ENCODE measurements around the gene SEMA3C.

SEMA3C gene

GRCh38 chr7:80785961-80786536, 132.8 kb downstream of the SEMA3C start:
- peaks cover 43% of the 10 kb centered on the region for H3K36me3 ChIP-seq (ENCODE audit: low read depth)
- no peak overlapping the region for H3K27ac ChIP-seq (ENCODE audit: poor library complexity, severe bottlenecking)
- no peaks in the 10 kb centered on the region for H3K27me3 ChIP-seq (ENCODE audit: insufficient read depth, poor library complexity, severe bottlenecking)
- no peak overlapping the region for H3K4me3 ChIP-seq (ENCODE audit: severe bottlenecking)
- H3K4me1 ChIP-seq (ENCODE audit: insufficient read depth, poor library complexity, severe bottlenecking) = peaks cover 35% of the 10 kb centered on the region
- DNase-seq (ENCODE audit: low spot score) (no peak), ATAC-seq (ENCODE audit: low read depth) (no peak)
- no peaks in the 10 kb centered on the region for H3K9me3 ChIP-seq (ENCODE audit: severe bottlenecking)
- TF ChIP-seq CTCF (IDR thresholded peaks at IDR 0.05; ENCODE audit: poor library complexity, severe bottlenecking) = no peak

- TF ChIP-seq CTCF (IDR thresholded peaks at IDR 0.05; ENCODE audit: poor library complexity, severe bottlenecking) = no peak
- no peaks in the 10 kb centered on the region for H3K27me3 ChIP-seq (ENCODE audit: insufficient read depth, poor library complexity, severe bottlenecking)
- peak overlapping the region; percentile 78 for H3K27ac ChIP-seq (ENCODE audit: poor library complexity, severe bottlenecking)
- H3K9me3 ChIP-seq (ENCODE audit: severe bottlenecking) = no peaks in the 10 kb centered on the region
- ATAC-seq (ENCODE audit: low read depth) (no peak), DNase-seq (ENCODE audit: low spot score) (no peak)
- peaks cover 43% of the 10 kb centered on the region for H3K4me1 ChIP-seq (ENCODE audit: insufficient read depth, poor library complexity, severe bottlenecking)
- peaks cover 43% of the 10 kb centered on the region for H3K36me3 ChIP-seq (ENCODE audit: low read depth)
- no peak overlapping the region for H3K4me3 ChIP-seq (ENCODE audit: severe bottlenecking)
Observed at GRCh38 chr7:80785276-80785675, 133.6 kb downstream of the SEMA3C start.

- Histone ChIP-seq H3K4me3 (ENCODE audit: severe bottlenecking) (no peak overlapping the region), H3K9me3 (ENCODE audit: severe bottlenecking) (no peaks in the 10 kb centered on the region), H3K27me3 (ENCODE audit: insufficient read depth, poor library complexity, severe bottlenecking) (no peaks in the 10 kb centered on the region), H3K4me1 (ENCODE audit: insufficient read depth, poor library complexity, severe bottlenecking) (peaks cover 54% of the 10 kb centered on the region), H3K36me3 (ENCODE audit: low read depth) (peaks cover 39% of the 10 kb centered on the region), H3K27ac (ENCODE audit: poor library complexity, severe bottlenecking) (peak overlapping the region; percentile 78)
- peak; percentile 48 for ATAC-seq (ENCODE audit: low read depth)
- TF ChIP-seq CTCF (IDR thresholded peaks at IDR 0.05; ENCODE audit: poor library complexity, severe bottlenecking) = no peak
- no peak for DNase-seq (ENCODE audit: low spot score)
Observed at GRCh38 chr7:80783678-80784327, 135.0 kb downstream of the SEMA3C start.

- peaks cover 54% of the 10 kb centered on the region for H3K4me1 ChIP-seq (ENCODE audit: insufficient read depth, poor library complexity, severe bottlenecking)
- DNase-seq (ENCODE audit: low spot score) = no peak
- no peak for ATAC-seq (ENCODE audit: low read depth)
- H3K36me3 ChIP-seq (ENCODE audit: low read depth) = peaks cover 36% of the 10 kb centered on the region
- no peaks in the 10 kb centered on the region for H3K9me3 ChIP-seq (ENCODE audit: severe bottlenecking)
- no peak for TF ChIP-seq CTCF (IDR thresholded peaks at IDR 0.05; ENCODE audit: poor library complexity, severe bottlenecking)
- no peak overlapping the region for H3K4me3 ChIP-seq (ENCODE audit: severe bottlenecking)
- H3K27me3 ChIP-seq (ENCODE audit: insufficient read depth, poor library complexity, severe bottlenecking) = no peaks in the 10 kb centered on the region
- H3K27ac ChIP-seq (ENCODE audit: poor library complexity, severe bottlenecking) = peak overlapping the region; percentile 78
Observed at GRCh38 chr7:80783186-80783677, 135.6 kb downstream of the SEMA3C start.

GRCh38 chr7:80781561-80781979, 137.3 kb downstream of the SEMA3C start:
- ATAC-seq (ENCODE audit: low read depth) (peak; percentile 85), DNase-seq (ENCODE audit: low spot score) (peak; percentile 75)
- H3K4me3 ChIP-seq (ENCODE audit: severe bottlenecking) = no peak overlapping the region
- no peaks in the 10 kb centered on the region for H3K27me3 ChIP-seq (ENCODE audit: insufficient read depth, poor library complexity, severe bottlenecking)
- no peaks in the 10 kb centered on the region for H3K9me3 ChIP-seq (ENCODE audit: severe bottlenecking)
- peak overlapping the region; percentile 78 for H3K27ac ChIP-seq (ENCODE audit: poor library complexity, severe bottlenecking)
- TF ChIP-seq CTCF (IDR thresholded peaks at IDR 0.05; ENCODE audit: poor library complexity, severe bottlenecking) = peak; percentile 14
- H3K4me1 ChIP-seq (ENCODE audit: insufficient read depth, poor library complexity, severe bottlenecking) = peaks cover 54% of the 10 kb centered on the region
- H3K36me3 ChIP-seq (ENCODE audit: low read depth) = peaks cover 32% of the 10 kb centered on the region
